A673 (cell line): Measurements from ENCODE around the gene NAB2. TPM values are rescaled to one million over a fixed set of nuclear protein-coding genes. Genes with fewer than 3 reads are reported as not detected.

Experiments used
- BruUV-seq: library from RNA; stranded (reverse); fragments of 400-500 nt; replicated peaks from 2 replicates; lab custom pipeline; 2021; lab: Mats Ljungman, UMichigan
- CTCF ChIA-PET: fragments of 300-600 bp; sonication (Branson Sonifier 250); formaldehyde crosslinking; loops from one replicate; lab custom pipeline; 2022; ENCODE audit warnings: antibody characterized with exemption; lab: Charles Lee
- POLR2A ChIA-PET: fragments of 300-600 bp; sonication (Branson Sonifier 250); formaldehyde crosslinking; loops from one replicate; lab custom pipeline; 2022; ENCODE audit warnings: antibody characterized with exemption; ENCODE audit not compliant: low non-redundant PET; lab: Charles Lee
- DNase-seq: peaks from one replicate; pipeline ENCODE4 v3.0.0-alpha.2; 2015; ENCODE audit warnings: low spot score
- H3K27ac ChIP-seq: fragments of 200-600 bp; sonication (generic); 2 replicates; pipeline ENCODE4 v1.5.1; 2016; ENCODE audit warnings: mixed run types, low read depth, mild to moderate bottlenecking, mixed read lengths, antibody characterized with exemption, low read length; ENCODE audit not compliant: poor library complexity, severe bottlenecking
- H3K27me3 ChIP-seq: fragments of 200-600 bp; sonication (generic); replicated peaks from 2 replicates; pipeline ENCODE4 v1.6.1; 2017; ENCODE audit warnings: mixed run types, low read depth, mild to moderate bottlenecking, mixed read lengths, antibody characterized with exemption, low read length; ENCODE audit not compliant: insufficient read depth, poor library complexity
- H3K36me3 ChIP-seq: fragments of 200-600 bp; sonication (generic); 2 replicates; pipeline ENCODE4 v1.6.1; 2016; ENCODE audit warnings: mixed run types, mild to moderate bottlenecking, mixed read lengths, antibody characterized with exemption, low read length; ENCODE audit not compliant: insufficient read depth, poor library complexity, severe bottlenecking
- H3K4me1 ChIP-seq: fragments of 200-600 bp; sonication (generic); 2 replicates; pipeline ENCODE4 v1.6.1; 2017; ENCODE audit warnings: mixed run types, mild to moderate bottlenecking, mixed read lengths, antibody characterized with exemption, low read length; ENCODE audit not compliant: insufficient read depth, poor library complexity, severe bottlenecking
- H3K4me3 ChIP-seq: fragments of 200-600 bp; sonication (generic); 2 replicates; pipeline ENCODE4 v1.5.1; 2016; ENCODE audit warnings: low read depth, mixed run types, mild to moderate bottlenecking, mixed read lengths, low read length; ENCODE audit not compliant: poor library complexity, severe bottlenecking
- H3K9me3 ChIP-seq: fragments of 200-600 bp; sonication (generic); 2 replicates; pipeline ENCODE4 v1.6.1; 2016; ENCODE audit warnings: mixed run types, low read depth, mild to moderate bottlenecking, mixed read lengths, antibody characterized with exemption, low read length; ENCODE audit not compliant: poor library complexity, severe bottlenecking
- EZH2 ChIP-seq: fragments of 200-600 bp; sonication (generic); IDR thresholded peaks from 2 replicates; pipeline ENCODE4 v1.6.1; 2017; ENCODE audit warnings: borderline replicate concordance, low read depth, mild to moderate bottlenecking, mixed read lengths, antibody characterized with exemption, low read length; ENCODE audit not compliant: poor library complexity, severe bottlenecking
- intact Hi-C: fragments of 100-400 bp; cut with micrococcal nuclease; formaldehyde crosslinking; loops from one replicate; pipeline ENCODE4 v1.10.0; 2022; ENCODE audit not compliant: unreplicated experiment
- total RNA-seq: library from RNA; stranded (reverse); gene quantifications from 2 replicates; pipeline ENCODE4 v1.2.3, GENCODE V29; 2021
- TF ChIP-seq, protein P1 (sequence below): fragments of 300-800, 200-600 bp; sonication (generic); conservative IDR thresholded peaks from 2 replicates; pipeline ENCODE4 v1.5.1; 2017; ENCODE audit warnings: low read depth, mild to moderate bottlenecking, antibody characterized with exemption, low read length, moderate library complexity, mixed read lengths

NAB2 gene
- total RNA-seq, 1 experiment from 2014 or later, result 61.8 TPM

DNA sequence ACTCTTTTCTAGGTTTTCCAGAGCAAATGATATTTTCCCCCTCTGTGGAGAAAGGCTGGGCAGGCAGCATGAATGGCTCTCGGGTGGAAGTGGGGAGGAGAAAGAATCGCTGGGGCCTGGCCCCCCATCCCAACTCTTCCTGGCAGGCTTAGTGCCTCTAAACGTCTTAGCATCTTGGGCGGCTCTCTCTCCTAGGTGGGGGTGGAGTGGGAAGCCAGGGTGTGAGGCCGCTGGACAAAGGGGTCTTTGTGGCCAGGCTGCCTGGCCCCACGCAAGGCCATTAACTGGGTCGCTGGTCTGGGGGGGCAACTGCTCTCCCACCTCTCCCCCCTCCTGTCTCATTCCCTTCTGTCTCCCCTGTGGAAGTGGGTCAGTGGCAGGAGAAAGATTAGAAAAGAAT, 53.8 kb downstream of the NAB2 start:
- Histone ChIP-seq H3K4me1 (no peaks in the 10 kb centered on the region), H3K9me3 (no peaks in the 10 kb centered on the region), H3K27me3 (no peaks in the 10 kb centered on the region), H3K36me3 (peaks cover 22% of the 10 kb centered on the region), H3K27ac (no peak overlapping the region), H3K4me3 (no peak overlapping the region)
- TF ChIP-seq, protein P1, sequence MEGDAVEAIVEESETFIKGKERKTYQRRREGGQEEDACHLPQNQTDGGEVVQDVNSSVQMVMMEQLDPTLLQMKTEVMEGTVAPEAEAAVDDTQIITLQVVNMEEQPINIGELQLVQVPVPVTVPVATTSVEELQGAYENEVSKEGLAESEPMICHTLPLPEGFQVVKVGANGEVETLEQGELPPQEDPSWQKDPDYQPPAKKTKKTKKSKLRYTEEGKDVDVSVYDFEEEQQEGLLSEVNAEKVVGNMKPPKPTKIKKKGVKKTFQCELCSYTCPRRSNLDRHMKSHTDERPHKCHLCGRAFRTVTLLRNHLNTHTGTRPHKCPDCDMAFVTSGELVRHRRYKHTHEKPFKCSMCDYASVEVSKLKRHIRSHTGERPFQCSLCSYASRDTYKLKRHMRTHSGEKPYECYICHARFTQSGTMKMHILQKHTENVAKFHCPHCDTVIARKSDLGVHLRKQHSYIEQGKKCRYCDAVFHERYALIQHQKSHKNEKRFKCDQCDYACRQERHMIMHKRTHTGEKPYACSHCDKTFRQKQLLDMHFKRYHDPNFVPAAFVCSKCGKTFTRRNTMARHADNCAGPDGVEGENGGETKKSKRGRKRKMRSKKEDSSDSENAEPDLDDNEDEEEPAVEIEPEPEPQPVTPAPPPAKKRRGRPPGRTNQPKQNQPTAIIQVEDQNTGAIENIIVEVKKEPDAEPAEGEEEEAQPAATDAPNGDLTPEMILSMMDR, result no peak
- TF ChIP-seq EZH2, result no peak
- no TSS peak for BruUV-seq
- ChIA-PET POLR2A (no interaction called here), CTCF (no interaction called here)
- intact Hi-C loops, result no loop called here
- no peak for DNase-seq

- peaks cover 22% of the 10 kb centered on the region for H3K36me3 ChIP-seq
- CTCF ChIA-PET, result no interaction called here
- DNase-seq, result no peak
- H3K4me1 ChIP-seq, result no peaks in the 10 kb centered on the region
- no peaks in the 10 kb centered on the region for H3K27me3 ChIP-seq
- intact Hi-C loops, result no loop called here
- H3K27ac ChIP-seq, result no peak overlapping the region
- BruUV-seq, result no TSS peak
- no peaks in the 10 kb centered on the region for H3K9me3 ChIP-seq
- H3K4me3 ChIP-seq, result no peak overlapping the region
- TF ChIP-seq, protein P1, result no peak
- no peak for TF ChIP-seq EZH2
- POLR2A ChIA-PET, result no interaction called here
Measured at GRCh38 chr12:57143454-57143853, 54.5 kb downstream of the NAB2 start.

Other genes starting within 250 kb of the NAB2 start
- not detected in 2 replicates for gene SDR9C7, start 154.7 kb upstream of the NAB2 start, total RNA-seq
- 0.24 and 0.42 TPM in 2 replicates for gene RDH16, start 131.5 kb upstream of the NAB2 start, total RNA-seq
- 17.4 and 18.2 TPM in 2 replicates for gene ZBTB39, start 82.6 kb upstream of the NAB2 start, total RNA-seq
- gene TAC3, start 72.6 kb upstream of the NAB2 start, total RNA-seq, result 0.79 TPM in 1 of 2 replicates, not detected in the other
- gene MYO1A, start 39.0 kb upstream of the NAB2 start, total RNA-seq, result 1.1 and 1.2 TPM in 2 replicates
- gene NEMP1, start 10.3 kb upstream of the NAB2 start, total RNA-seq, result 57.8 and 68.6 TPM in 2 replicates
- gene STAT6, start 22.2 kb downstream of the NAB2 start, total RNA-seq, result 96.3 and 111 TPM in 2 replicates
- gene LRP1, start 39.4 kb downstream of the NAB2 start, total RNA-seq, result 31.0 and 43.6 TPM in 2 replicates
- gene LRP1-AS, start 58.5 kb downstream of the NAB2 start, total RNA-seq, result not detected in 2 replicates
- 4.8 and 6.0 TPM in 2 replicates for gene NXPH4, start 127.7 kb downstream of the NAB2 start, total RNA-seq
- 274 and 310 TPM in 2 replicates for gene SHMT2, start 140.6 kb downstream of the NAB2 start, total RNA-seq
- 7.0 and 8.4 TPM in 2 replicates for gene STAC3, start 162.1 kb downstream of the NAB2 start, total RNA-seq